Measurements from ENCODE around the gene SOX13.
A peak's percentile ranks its signal among the peaks of the same experiment; 100 is the strongest.

The SOX13 gene

GRCh38 chr1:204152310-204153044 is 79.6 kb downstream of the SOX13 start:
- no peak for DNase-seq (ENCODE audit: low spot score)

GRCh38 chr1:204153667-204154066 is 80.8 kb downstream of the SOX13 start:
- DNase-seq (ENCODE audit: low spot score): no peak

- DNase-seq (ENCODE audit: low spot score): no peak
These were observed 81.8 kb downstream of the SOX13 start for GRCh38 chr1:204154568-204155255.

GRCh38 chr1:204155881-204156280 is 83.0 kb downstream of the SOX13 start:
- DNase-seq (ENCODE audit: low spot score): no peak

- no peak for DNase-seq (ENCODE audit: low spot score)
These were observed 85.0 kb downstream of the SOX13 start for GRCh38 chr1:204157962-204158361.

- DNase-seq (ENCODE audit: low spot score): no peak
These were observed 88.9 kb downstream of the SOX13 start for GRCh38 chr1:204161609-204162493.

- peak; percentile 87 for DNase-seq (ENCODE audit: low spot score)
These were observed 89.7 kb downstream of the SOX13 start for GRCh38 chr1:204162494-204163074.

GRCh38 chr1:204166219-204166618 is 93.3 kb downstream of the SOX13 start, which contains the start of gene REN:
Gene REN, minus strand, starts transcription at chr1:204166337. Its CDS starts 44 bp downstream, at chr1:204166293.
- DNase-seq (ENCODE audit: low spot score): no peak

GRCh38 chr1:204167730-204168129 is 94.8 kb downstream of the SOX13 start:
- DNase-seq (ENCODE audit: low spot score): no peak

- DNase-seq (ENCODE audit: low spot score): no peak
These were observed 96.9 kb downstream of the SOX13 start for GRCh38 chr1:204169858-204170257.

GRCh38 chr1:204170494-204171155 is 97.7 kb downstream of the SOX13 start:
- DNase-seq (ENCODE audit: low spot score): no peak

GRCh38 chr1:204171751-204172178 is 98.8 kb downstream of the SOX13 start:
- DNase-seq (ENCODE audit: low spot score): no peak

- no peak for DNase-seq (ENCODE audit: low spot score)
These were observed 99.6 kb downstream of the SOX13 start for GRCh38 chr1:204172404-204173029.

GRCh38 chr1:204174958-204175357 is 102.0 kb downstream of the SOX13 start:
- DNase-seq (ENCODE audit: low spot score): no peak

- DNase-seq (ENCODE audit: low spot score): no peak
These were observed 103.1 kb downstream of the SOX13 start for GRCh38 chr1:204176049-204176448.

- no peak for DNase-seq (ENCODE audit: low spot score)
These were observed 104.2 kb downstream of the SOX13 start for GRCh38 chr1:204177133-204177532.

Data from HuH-7.5 (cell line).